Neuron (in vitro differentiated cells): ENCODE measurements around the gene LRRK2.

Source experiments
- H2AFZ ChIP-seq: one replicate; pipeline ENCODE4 v1.6.1; 2013; ENCODE audit warnings: low read depth, mild to moderate bottlenecking, inconsistent platforms, low read length, moderate library complexity
- H3K27me3 ChIP-seq: one replicate; pipeline ENCODE4 v1.6.1; 2013; ENCODE audit warnings: low read length; ENCODE audit not compliant: insufficient read depth
- H3K36me3 ChIP-seq: one replicate; pipeline ENCODE4 v1.6.1; 2013; ENCODE audit warnings: low read length; ENCODE audit not compliant: insufficient read depth
- H3K4me1 ChIP-seq: one replicate; pipeline ENCODE4 v1.6.1; 2013; ENCODE audit warnings: low read length; ENCODE audit not compliant: insufficient read depth
- H3K4me3 ChIP-seq: 2 replicates; pipeline ENCODE4 v1.5.1; 2013; ENCODE audit warnings: mild to moderate bottlenecking, low read length, moderate library complexity
- H3K9me3 ChIP-seq: one replicate; pipeline ENCODE4 v1.6.1; 2013; ENCODE audit warnings: low read length

LRRK2 gene

GRCh38 chr12:40271981-40272664 is 47.3 kb downstream of the LRRK2 start:
- Histone ChIP-seq H2AFZ (no peak overlapping the region), H3K36me3 (no peaks in the 10 kb centered on the region), H3K4me1 (no peaks in the 10 kb centered on the region), H3K9me3 (no peaks in the 10 kb centered on the region), H3K4me3 (no peak overlapping the region), H3K27me3 (no peaks in the 10 kb centered on the region)

- no peaks in the 10 kb centered on the region for H3K27me3 ChIP-seq
- no peak overlapping the region for H3K4me3 ChIP-seq
- no peaks in the 10 kb centered on the region for H3K36me3 ChIP-seq
- no peaks in the 10 kb centered on the region for H3K4me1 ChIP-seq
- no peak overlapping the region for H2AFZ ChIP-seq
- no peaks in the 10 kb centered on the region for H3K9me3 ChIP-seq
Observed at GRCh38 chr12:40281791-40282364, 57.1 kb downstream of the LRRK2 start.

DNA sequence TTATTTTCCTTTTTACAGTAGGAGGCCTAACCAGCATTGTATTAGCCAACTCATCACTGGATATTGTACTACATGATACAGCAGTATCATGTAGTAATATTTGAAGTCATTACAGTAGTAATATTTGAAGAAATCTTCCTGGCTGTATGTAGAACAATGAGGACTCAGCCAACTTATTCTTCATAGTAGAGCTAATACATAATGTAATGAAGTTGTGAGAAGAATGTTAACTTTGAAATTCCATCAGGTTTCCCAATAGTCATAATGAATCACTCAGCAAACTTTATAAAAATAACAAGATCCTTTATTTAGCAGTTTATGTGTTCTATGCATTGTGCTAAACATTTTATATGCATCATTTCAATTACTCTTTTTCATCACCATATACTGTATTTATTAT is 61.8 kb downstream of the LRRK2 start:
- H2AFZ ChIP-seq, result no peak overlapping the region
- H3K4me1 ChIP-seq, result no peaks in the 10 kb centered on the region
- no peaks in the 10 kb centered on the region for H3K27me3 ChIP-seq

DNA sequence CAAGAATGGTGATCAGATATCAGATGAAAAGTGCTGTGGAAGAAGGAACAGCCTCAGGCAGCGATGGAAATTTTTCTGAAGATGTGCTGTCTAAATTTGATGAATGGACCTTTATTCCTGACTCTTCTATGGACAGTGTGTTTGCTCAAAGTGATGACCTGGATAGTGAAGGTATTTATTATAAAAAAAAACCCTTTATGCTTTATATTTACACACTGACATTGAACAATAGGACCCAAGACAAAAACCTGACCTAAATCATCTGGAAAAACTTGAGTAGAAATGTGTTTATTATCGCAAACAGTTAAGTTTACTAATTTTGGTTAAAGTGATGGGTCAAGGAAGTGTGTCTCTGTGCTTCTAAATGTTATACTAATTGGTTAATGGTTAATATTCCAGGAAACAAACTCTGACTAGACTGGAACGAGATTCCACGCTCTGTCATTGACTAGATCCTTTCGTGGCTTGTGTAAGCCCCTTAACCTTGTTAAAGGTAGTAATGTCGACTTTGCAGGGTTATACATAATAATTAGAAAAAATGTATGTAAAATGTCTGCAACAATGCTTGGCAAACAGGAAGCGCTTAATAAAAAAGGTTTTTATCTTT is 62.7 kb downstream of the LRRK2 start:
- no peaks in the 10 kb centered on the region for H3K4me1 ChIP-seq
- H3K36me3 ChIP-seq, result no peaks in the 10 kb centered on the region
- no peaks in the 10 kb centered on the region for H3K9me3 ChIP-seq
- no peak overlapping the region for H3K4me3 ChIP-seq
- no peaks in the 10 kb centered on the region for H3K27me3 ChIP-seq
- H2AFZ ChIP-seq, result no peak overlapping the region

More for the DNA sequence above, 61.8 kb downstream of the LRRK2 start:
- Histone ChIP-seq H3K4me3 (no peak overlapping the region), H3K36me3 (no peaks in the 10 kb centered on the region), H3K9me3 (no peaks in the 10 kb centered on the region)

DNA sequence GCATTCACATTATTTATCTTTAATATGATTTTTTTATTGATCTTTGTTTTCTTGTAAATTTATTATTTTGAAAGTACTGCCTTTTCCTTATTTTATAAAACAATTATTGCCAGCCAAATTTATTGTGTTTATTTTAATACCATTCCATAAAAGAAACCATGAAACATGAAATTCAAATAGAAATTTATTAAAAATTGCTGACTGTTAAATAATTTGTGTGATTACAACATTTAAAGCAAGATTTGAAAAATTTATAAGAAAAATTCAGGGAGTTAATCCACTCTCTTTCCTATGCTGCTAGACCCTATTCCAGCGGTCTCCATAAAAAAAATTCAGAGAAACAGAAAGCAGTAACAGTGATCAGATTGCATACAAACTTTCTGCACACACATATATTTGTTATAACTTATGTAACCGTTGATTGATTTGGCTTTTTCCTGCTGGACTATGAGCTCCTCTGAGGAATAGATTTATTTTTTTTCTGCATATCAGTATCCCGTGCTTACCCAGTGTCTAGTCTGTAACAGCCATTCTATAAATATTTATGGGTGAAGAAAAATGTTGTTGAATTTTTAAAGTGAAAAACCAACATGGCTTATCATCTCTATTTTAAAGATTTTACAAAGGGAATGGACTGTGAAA is 68.1 kb downstream of the LRRK2 start:
- Histone ChIP-seq H3K4me1 (no peaks in the 10 kb centered on the region), H2AFZ (no peak overlapping the region), H3K27me3 (no peaks in the 10 kb centered on the region), H3K36me3 (no peaks in the 10 kb centered on the region), H3K4me3 (no peak overlapping the region), H3K9me3 (no peaks in the 10 kb centered on the region)

DNA sequence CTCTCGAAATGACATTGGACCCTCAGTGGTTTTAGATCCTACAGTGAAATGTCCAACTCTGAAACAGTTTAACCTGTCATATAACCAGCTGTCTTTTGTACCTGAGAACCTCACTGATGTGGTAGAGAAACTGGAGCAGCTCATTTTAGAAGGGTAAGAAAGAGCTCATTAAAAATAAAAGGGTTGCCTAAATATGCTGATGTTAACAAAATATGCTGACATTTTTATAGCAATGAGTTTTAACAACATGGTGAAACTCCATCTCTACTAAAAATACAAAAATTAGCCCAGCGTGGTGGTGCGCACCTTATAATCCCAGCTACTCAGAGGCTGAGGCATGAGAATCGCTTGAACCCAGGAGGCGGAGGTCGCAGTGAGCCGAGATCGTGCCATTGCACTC is 73.5 kb downstream of the LRRK2 start:
- H3K9me3 ChIP-seq, result no peaks in the 10 kb centered on the region
- no peaks in the 10 kb centered on the region for H3K27me3 ChIP-seq

DNA sequence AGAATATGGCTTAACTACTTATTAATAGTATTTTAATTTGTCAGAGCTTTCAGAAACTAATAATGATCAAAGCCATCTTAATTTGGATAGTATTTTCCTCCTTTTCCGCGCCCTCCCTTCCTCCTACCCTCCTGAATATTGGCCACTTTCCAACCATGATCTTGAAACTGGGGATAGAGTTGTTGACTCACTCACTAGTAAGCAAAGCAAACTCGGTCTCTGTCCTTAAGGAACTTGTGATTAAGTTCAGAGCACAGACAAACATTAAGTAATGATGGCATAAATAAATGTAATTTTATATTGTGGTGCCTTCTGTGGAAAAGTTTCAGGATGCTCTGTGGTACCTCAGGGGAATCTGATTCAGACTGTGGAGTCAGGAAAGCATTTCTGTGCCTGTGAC is 75.7 kb downstream of the LRRK2 start:
- H3K36me3 ChIP-seq, result no peaks in the 10 kb centered on the region
- no peak overlapping the region for H2AFZ ChIP-seq
- no peaks in the 10 kb centered on the region for H3K27me3 ChIP-seq
- no peak overlapping the region for H3K4me3 ChIP-seq
- H3K4me1 ChIP-seq, result no peaks in the 10 kb centered on the region
- no peaks in the 10 kb centered on the region for H3K9me3 ChIP-seq

More for the DNA sequence above, 73.5 kb downstream of the LRRK2 start:
- H3K4me3 ChIP-seq, result no peak overlapping the region
- H2AFZ ChIP-seq, result no peak overlapping the region
- H3K4me1 ChIP-seq, result no peaks in the 10 kb centered on the region
- H3K36me3 ChIP-seq, result no peaks in the 10 kb centered on the region

DNA sequence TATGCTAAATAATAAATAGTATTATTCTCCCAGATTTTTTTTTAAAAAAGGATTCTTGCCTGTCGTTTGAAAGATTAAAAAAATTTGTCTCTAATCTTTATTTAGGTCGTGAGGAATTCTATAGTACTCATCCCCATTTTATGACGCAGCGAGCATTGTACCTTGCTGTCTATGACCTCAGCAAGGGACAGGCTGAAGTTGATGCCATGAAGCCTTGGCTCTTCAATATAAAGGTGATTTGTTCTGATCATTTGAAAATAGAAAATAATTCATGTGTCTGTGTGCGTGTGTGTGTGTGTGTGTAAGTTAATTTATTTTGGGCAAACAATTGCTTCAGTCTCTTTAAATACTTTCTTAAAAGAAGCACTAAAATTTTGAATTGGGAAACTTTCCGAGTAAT is 84.2 kb downstream of the LRRK2 start:
- Histone ChIP-seq H2AFZ (no peak overlapping the region), H3K36me3 (no peaks in the 10 kb centered on the region), H3K4me3 (no peak overlapping the region), H3K9me3 (no peaks in the 10 kb centered on the region), H3K27me3 (no peaks in the 10 kb centered on the region), H3K4me1 (no peaks in the 10 kb centered on the region)

DNA sequence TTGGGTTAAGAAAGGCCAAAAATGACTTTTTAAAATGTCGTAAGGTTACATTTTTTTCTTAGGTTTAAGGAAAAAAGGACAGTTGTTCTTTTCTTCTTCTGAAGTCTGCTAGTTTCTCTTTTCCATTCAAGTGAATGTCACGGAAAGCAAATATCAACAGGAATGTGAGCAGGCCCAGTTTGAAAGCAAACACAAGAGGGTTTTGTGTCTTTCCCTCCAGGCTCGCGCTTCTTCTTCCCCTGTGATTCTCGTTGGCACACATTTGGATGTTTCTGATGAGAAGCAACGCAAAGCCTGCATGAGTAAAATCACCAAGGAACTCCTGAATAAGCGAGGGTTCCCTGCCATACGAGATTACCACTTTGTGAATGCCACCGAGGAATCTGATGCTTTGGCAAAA is 85.4 kb downstream of the LRRK2 start:
- Histone ChIP-seq H3K36me3 (no peaks in the 10 kb centered on the region), H3K4me1 (no peaks in the 10 kb centered on the region), H2AFZ (peak overlapping the region; percentile 2), H3K4me3 (no peak overlapping the region), H3K9me3 (no peaks in the 10 kb centered on the region), H3K27me3 (no peaks in the 10 kb centered on the region)

- H3K4me3 ChIP-seq, result no peak overlapping the region
- no peak overlapping the region for H2AFZ ChIP-seq
- no peaks in the 10 kb centered on the region for H3K9me3 ChIP-seq
- no peaks in the 10 kb centered on the region for H3K4me1 ChIP-seq
- no peaks in the 10 kb centered on the region for H3K27me3 ChIP-seq
- H3K36me3 ChIP-seq, result no peaks in the 10 kb centered on the region
Observed at GRCh38 chr12:40312196-40312595, 87.4 kb downstream of the LRRK2 start.

GRCh38 chr12:40312982-40313576 is 88.3 kb downstream of the LRRK2 start:
- H3K4me1 ChIP-seq, result no peaks in the 10 kb centered on the region
- H3K4me3 ChIP-seq, result no peak overlapping the region
- no peak overlapping the region for H2AFZ ChIP-seq
- no peaks in the 10 kb centered on the region for H3K27me3 ChIP-seq
- no peaks in the 10 kb centered on the region for H3K9me3 ChIP-seq
- no peaks in the 10 kb centered on the region for H3K36me3 ChIP-seq

DNA sequence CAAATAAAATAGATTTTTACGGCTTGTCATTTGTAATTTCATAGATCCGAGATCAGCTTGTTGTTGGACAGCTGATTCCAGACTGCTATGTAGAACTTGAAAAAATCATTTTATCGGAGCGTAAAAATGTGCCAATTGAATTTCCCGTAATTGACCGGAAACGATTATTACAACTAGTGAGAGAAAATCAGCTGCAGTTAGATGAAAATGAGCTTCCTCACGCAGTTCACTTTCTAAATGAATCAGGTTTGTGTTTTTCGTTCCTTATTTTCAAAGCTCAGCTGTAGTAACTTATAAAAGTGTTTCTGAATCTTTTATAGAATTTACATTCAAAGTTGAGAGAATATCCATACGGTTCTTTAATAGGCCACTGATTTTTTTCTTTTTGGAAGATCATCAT is 89.1 kb downstream of the LRRK2 start:
- no peaks in the 10 kb centered on the region for H3K27me3 ChIP-seq
- H2AFZ ChIP-seq, result no peak overlapping the region
- H3K9me3 ChIP-seq, result no peaks in the 10 kb centered on the region
- H3K4me1 ChIP-seq, result no peaks in the 10 kb centered on the region
- no peak overlapping the region for H3K4me3 ChIP-seq
- no peaks in the 10 kb centered on the region for H3K36me3 ChIP-seq

GRCh38 chr12:40314927-40315326 is 90.1 kb downstream of the LRRK2 start:
- no peak overlapping the region for H2AFZ ChIP-seq
- no peaks in the 10 kb centered on the region for H3K9me3 ChIP-seq
- no peaks in the 10 kb centered on the region for H3K27me3 ChIP-seq
- H3K36me3 ChIP-seq, result no peaks in the 10 kb centered on the region
- H3K4me3 ChIP-seq, result no peak overlapping the region
- H3K4me1 ChIP-seq, result no peaks in the 10 kb centered on the region
